HUES6 (cell line): ENCODE data around the gene RAP1GDS1.
"Not testable (repeated sequence)": the region's sequence is repeated elsewhere in the genome, so short reads cannot be mapped to it uniquely, and the experiment has no call there.

Experiments
- H3K27ac ChIP-seq: 2 replicates; pipeline ENCODE4 v1.7.0; 2013; ENCODE audit warnings: low read depth, mild to moderate bottlenecking, low read length, inconsistent platforms
- H3K27me3 ChIP-seq: 2 replicates; pipeline ENCODE4 v1.6.1; 2013; ENCODE audit warnings: low read length; ENCODE audit not compliant: control insufficient read depth, insufficient read depth
- H3K36me3 ChIP-seq: 2 replicates; pipeline ENCODE4 v1.6.1; 2013; ENCODE audit warnings: low read length; ENCODE audit not compliant: control insufficient read depth, insufficient read depth
- H3K4me1 ChIP-seq: 2 replicates; pipeline ENCODE4 v1.6.1; 2013; ENCODE audit warnings: low read length; ENCODE audit not compliant: control insufficient read depth, insufficient read depth
- H3K4me3 ChIP-seq: 2 replicates; pipeline ENCODE4 v1.5.1; 2013; ENCODE audit warnings: low read depth, low read length
- H3K9ac ChIP-seq: one replicate; pipeline ENCODE4 v1.6.1; 2013; ENCODE audit warnings: mild to moderate bottlenecking, low read length
- H3K9me3 ChIP-seq: 2 replicates; pipeline ENCODE4 v1.6.1; 2013; ENCODE audit warnings: low read depth, low read length; ENCODE audit not compliant: control insufficient read depth, insufficient read depth

RAP1GDS1 gene

GRCh38 chr4:98288671-98289070 lies 27.5 kb downstream of the RAP1GDS1 start:
- peaks cover 10% of the 10 kb centered on the region for H3K4me1 ChIP-seq
- H3K27ac ChIP-seq, H3K4me3 ChIP-seq, H3K27me3 ChIP-seq, H3K9me3 ChIP-seq, H3K9ac ChIP-seq, H3K36me3 ChIP-seq: not testable (repeated sequence)

GRCh38 chr4:98289375-98289774 lies 28.2 kb downstream of the RAP1GDS1 start:
- Histone ChIP-seq H3K9ac (no peak overlapping the region), H3K27ac (no peak overlapping the region), H3K4me3 (no peak overlapping the region), H3K9me3 (no peaks in the 10 kb centered on the region), H3K36me3 (no peaks in the 10 kb centered on the region; the same call in 1 of the 2 replicates), H3K4me1 (peaks cover 8% of the 10 kb centered on the region), H3K27me3 (no peaks in the 10 kb centered on the region)

- no peak overlapping the region for H3K4me3 ChIP-seq
- H3K27me3 ChIP-seq: no peaks in the 10 kb centered on the region
- no peak overlapping the region for H3K9ac ChIP-seq
- no peaks in the 10 kb centered on the region for H3K4me1 ChIP-seq
- H3K36me3 ChIP-seq: no peaks in the 10 kb centered on the region; the same call in 1 of the 2 replicates
- no peak overlapping the region for H3K27ac ChIP-seq
- no peaks in the 10 kb centered on the region for H3K9me3 ChIP-seq
Observed at GRCh38 chr4:98290511-98290910, 29.3 kb downstream of the RAP1GDS1 start.

- no peak overlapping the region for H3K27ac ChIP-seq
- H3K9me3 ChIP-seq: no peaks in the 10 kb centered on the region
- no peaks in the 10 kb centered on the region; the same call in 1 of the 2 replicates for H3K36me3 ChIP-seq
- H3K4me1 ChIP-seq: no peaks in the 10 kb centered on the region
- H3K4me3 ChIP-seq: no peak overlapping the region
- no peaks in the 10 kb centered on the region for H3K27me3 ChIP-seq
- H3K9ac ChIP-seq: no peak overlapping the region
Observed at GRCh38 chr4:98293104-98293887, 32.1 kb downstream of the RAP1GDS1 start.

DNA sequence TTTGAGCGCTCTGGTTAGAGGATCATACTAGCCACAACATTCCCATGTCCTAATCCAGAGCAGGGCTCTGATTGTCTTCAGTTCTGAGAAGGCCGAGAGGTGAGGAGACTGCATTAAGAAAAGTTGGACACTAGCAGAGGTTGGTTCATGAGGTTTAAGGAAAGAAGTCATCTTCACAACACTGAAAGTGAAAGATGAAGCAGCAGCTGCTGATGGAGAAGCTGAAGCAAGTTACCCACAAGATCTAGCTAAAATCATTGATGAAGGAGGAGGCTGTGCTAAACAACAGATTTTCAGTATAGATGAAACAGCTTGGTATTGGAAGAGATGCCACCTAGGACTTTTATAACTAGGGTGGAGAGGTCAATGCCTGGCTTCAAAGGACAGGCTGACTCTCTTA lies 36.8 kb downstream of the RAP1GDS1 start:
- H3K36me3 ChIP-seq: no peaks in the 10 kb centered on the region; the same call in 1 of the 2 replicates
- H3K9me3 ChIP-seq: peaks cover 3% of the 10 kb centered on the region; the same call in 1 of the 2 replicates
- no peaks in the 10 kb centered on the region for H3K27me3 ChIP-seq

GRCh38 chr4:98300706-98301105 lies 39.5 kb downstream of the RAP1GDS1 start:
- H3K9me3 ChIP-seq: peaks cover 11% of the 10 kb centered on the region; the same call in 1 of the 2 replicates
- no peaks in the 10 kb centered on the region for H3K27me3 ChIP-seq
- no peaks in the 10 kb centered on the region for H3K36me3 ChIP-seq
- no peak overlapping the region for H3K4me3 ChIP-seq
- H3K9ac ChIP-seq: no peak overlapping the region
- no peak overlapping the region for H3K27ac ChIP-seq
- no peaks in the 10 kb centered on the region for H3K4me1 ChIP-seq

More for the DNA sequence above, 36.8 kb downstream of the RAP1GDS1 start:
- Histone ChIP-seq H3K9ac (no peak overlapping the region), H3K4me3 (no peak overlapping the region), H3K4me1 (no peaks in the 10 kb centered on the region), H3K27ac (no peak overlapping the region)

DNA sequence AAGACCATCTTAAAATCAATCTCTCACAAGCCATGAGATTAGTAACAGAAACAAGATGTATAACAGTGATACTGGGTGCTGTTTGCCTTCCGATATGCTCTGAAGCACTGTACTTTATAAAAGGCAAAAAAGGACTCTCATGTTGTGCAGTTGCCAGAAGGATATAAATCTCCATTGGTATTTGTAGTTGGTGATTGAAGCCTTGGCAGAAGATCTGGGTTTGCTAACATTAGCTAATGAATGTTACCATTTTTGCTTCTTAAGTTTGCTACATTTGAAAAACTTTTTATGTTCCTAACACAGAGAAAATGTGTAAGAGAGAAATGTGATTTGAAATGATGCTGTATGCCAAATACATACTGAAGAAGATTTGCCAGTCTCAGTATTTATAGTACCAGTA lies 44.4 kb downstream of the RAP1GDS1 start:
- H3K4me1 ChIP-seq: no peaks in the 10 kb centered on the region
- H3K27ac ChIP-seq: no peak overlapping the region
- no peaks in the 10 kb centered on the region for H3K27me3 ChIP-seq
- H3K9me3 ChIP-seq: peaks cover 11% of the 10 kb centered on the region; the same call in 1 of the 2 replicates
- no peaks in the 10 kb centered on the region for H3K36me3 ChIP-seq
- no peak overlapping the region for H3K9ac ChIP-seq
- H3K4me3 ChIP-seq: no peak overlapping the region

DNA sequence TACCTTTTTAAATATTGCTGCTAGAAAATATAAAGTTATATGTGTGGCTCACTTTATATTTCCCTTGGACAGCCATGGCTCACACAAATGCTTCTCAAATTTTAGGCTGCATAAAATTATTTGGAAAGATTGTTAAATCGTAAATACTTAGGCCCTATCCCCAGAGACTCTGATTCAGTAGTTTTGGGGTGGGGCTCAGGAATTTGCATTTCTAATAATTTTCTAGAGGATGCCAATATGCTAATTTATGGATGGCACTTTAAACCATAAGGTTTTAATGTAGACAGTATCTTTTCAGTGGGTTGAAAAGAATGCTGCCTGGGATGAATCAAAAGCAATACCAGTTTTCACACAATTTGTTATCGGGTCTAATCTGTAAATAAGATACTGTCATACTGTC lies 49.7 kb downstream of the RAP1GDS1 start:
- Histone ChIP-seq H3K27ac (no peak overlapping the region), H3K36me3 (no peaks in the 10 kb centered on the region), H3K9me3 (no peaks in the 10 kb centered on the region), H3K27me3 (no peaks in the 10 kb centered on the region), H3K4me3 (no peak overlapping the region), H3K4me1 (no peaks in the 10 kb centered on the region), H3K9ac (no peak overlapping the region)

DNA sequence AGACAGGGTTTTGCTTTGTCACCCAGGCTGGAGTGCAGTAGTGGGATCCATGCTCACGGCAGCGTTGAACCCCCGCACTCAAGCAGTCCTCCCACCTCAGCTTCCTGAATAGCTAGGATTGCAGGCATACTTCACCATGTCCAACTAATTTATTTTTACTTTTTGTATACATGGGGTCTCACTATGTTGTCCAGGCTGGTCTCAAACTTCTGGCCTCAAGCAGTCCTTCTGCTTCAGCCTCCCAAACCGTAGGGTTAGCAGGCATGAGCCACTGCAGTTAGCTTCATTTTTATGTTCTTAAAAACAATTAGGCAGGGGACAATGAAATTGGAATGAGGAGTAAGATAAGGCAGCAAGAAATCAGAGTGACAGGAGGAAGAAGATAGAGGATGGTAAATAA lies 50.5 kb downstream of the RAP1GDS1 start:
- H3K4me3 ChIP-seq: no peak overlapping the region

GRCh38 chr4:98314791-98315565 lies 53.8 kb downstream of the RAP1GDS1 start:
- no peaks in the 10 kb centered on the region for H3K27me3 ChIP-seq

More for the DNA sequence above, 50.5 kb downstream of the RAP1GDS1 start:
- Histone ChIP-seq H3K9ac (no peak overlapping the region), H3K9me3 (no peaks in the 10 kb centered on the region), H3K36me3 (no peaks in the 10 kb centered on the region), H3K27me3 (no peaks in the 10 kb centered on the region), H3K27ac (no peak overlapping the region), H3K4me1 (no peaks in the 10 kb centered on the region)

DNA sequence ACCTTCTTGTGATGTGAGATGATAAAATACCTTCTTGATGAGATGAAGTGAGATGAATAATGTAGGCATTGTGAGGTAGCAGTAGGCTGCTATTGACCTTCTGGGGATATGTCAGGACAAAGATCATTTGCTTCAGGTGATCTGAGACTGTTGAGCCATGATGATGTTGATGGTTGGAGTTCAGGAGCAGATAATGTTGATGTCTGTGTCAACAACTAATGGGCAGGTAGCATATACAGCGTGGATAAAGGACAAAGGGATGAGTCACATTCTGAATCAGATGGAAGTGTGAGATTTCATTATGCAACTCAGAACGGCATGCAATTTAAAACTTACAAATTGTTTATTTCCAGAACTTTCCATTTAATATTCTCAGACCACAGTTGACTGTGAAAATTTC lies 57.3 kb downstream of the RAP1GDS1 start:
- no peak overlapping the region for H3K9ac ChIP-seq

More at GRCh38 chr4:98314791-98315565, 53.8 kb downstream of the RAP1GDS1 start:
- Histone ChIP-seq H3K27ac (no peak overlapping the region), H3K4me3 (no peak overlapping the region), H3K9ac (no peak overlapping the region), H3K4me1 (no peaks in the 10 kb centered on the region), H3K9me3 (peaks cover 12% of the 10 kb centered on the region), H3K36me3 (peaks cover 4% of the 10 kb centered on the region)

More for the DNA sequence above, 57.3 kb downstream of the RAP1GDS1 start:
- Histone ChIP-seq H3K27ac (no peak overlapping the region), H3K9me3 (peaks cover 13% of the 10 kb centered on the region), H3K4me1 (no peaks in the 10 kb centered on the region), H3K4me3 (no peak overlapping the region), H3K36me3 (peaks cover 7% of the 10 kb centered on the region), H3K27me3 (no peaks in the 10 kb centered on the region)
